Activated CD8-positive, alpha-beta T cell treated with anti-CD3 and anti-CD28 coated beads, Interleukin-2, amount 10 ng/mL, durations not matched to agents 7 days and 5 days (primary cell): ENCODE measurements around the gene ELP6. TPM values are rescaled to one million over a fixed set of nuclear protein-coding genes. Genes with fewer than 3 reads are reported as not detected.

Experiments used
- ATAC-seq: fragments of 150-1000 bp; cut with Tn5 transposase; one replicate; pipeline ENCODE4 v1.10.0; 2021; ENCODE audit warnings: moderate library complexity
- CTCF ChIA-PET: fragments of 350-600 bp; sonication (Branson Sonifier 250); formaldehyde crosslinking; loops from one replicate; lab custom pipeline; 2021; ENCODE audit warnings: antibody characterized with exemption; lab: Charles Lee
- POLR2A ChIA-PET: fragments of 350-600 bp; sonication (Branson Sonifier 250); formaldehyde crosslinking; loops from one replicate; lab custom pipeline; 2021; ENCODE audit warnings: antibody characterized with exemption; lab: Charles Lee
- DNase-seq: peaks from one replicate; pipeline ENCODE4 v3.0.0-alpha.2; 2020
- H3K27ac Mint-ChIP-seq: one replicate; pipeline ENCODE4 v1.8.0; 2021; ENCODE audit warnings: mild to moderate bottlenecking, mixed read lengths
- H3K27me3 Mint-ChIP-seq: one replicate; pipeline ENCODE4 v1.8.0; 2021; ENCODE audit warnings: low read depth, mixed read lengths
- H3K36me3 Mint-ChIP-seq: one replicate; pipeline ENCODE4 v1.8.0; 2021; ENCODE audit warnings: low read depth, mixed read lengths
- H3K4me1 Mint-ChIP-seq: one replicate; pipeline ENCODE4 v1.8.0; 2021; ENCODE audit warnings: low read depth, mixed read lengths
- H3K4me3 Mint-ChIP-seq: one replicate; pipeline ENCODE4 v1.8.0; 2021; ENCODE audit warnings: mild to moderate bottlenecking, mixed read lengths
- H3K9me3 Mint-ChIP-seq: one replicate; pipeline ENCODE4 v1.8.0; 2022; ENCODE audit warnings: mixed read lengths; ENCODE audit not compliant: insufficient read depth
- total RNA-seq, 2 experiments: library from RNA; stranded (reverse); gene quantifications; one replicate each; pipeline ENCODE4 v1.2.3, GENCODE V29; 2021

Gene ELP6
- total RNA-seq, 2 experiments from 2014 or later: 52.1 to 53.0 TPM

GRCh38 chr3:47456984-47457383 is 56.5 kb downstream of the ELP6 start:
- ChIA-PET CTCF (interaction anchor here (0.8 to 2.8 kb wide), 3 partner anchors 14 to 36 kb away, joined by 3 to 10 read pairs (median 3); no protein-coding TSS in a partner anchor), POLR2A (no interaction called here)
- no peak for ATAC-seq
- H3K27ac Mint-ChIP-seq: no peak overlapping the region
- no peak overlapping the region for H3K4me3 Mint-ChIP-seq
- peaks cover 10% of the 10 kb centered on the region for H3K36me3 Mint-ChIP-seq
- DNase-seq: no peak
- no peaks in the 10 kb centered on the region for H3K27me3 Mint-ChIP-seq
- peaks cover 11% of the 10 kb centered on the region for H3K9me3 Mint-ChIP-seq
- no peaks in the 10 kb centered on the region for H3K4me1 Mint-ChIP-seq

GRCh38 chr3:47455806-47456452 is 57.6 kb downstream of the ELP6 start:
- DNase-seq (no peak), ATAC-seq (no peak)
- ChIA-PET POLR2A (no interaction called here), CTCF (no interaction called here)
- Mint-ChIP-seq H3K9me3 (peaks cover 11% of the 10 kb centered on the region), H3K4me3 (no peak overlapping the region), H3K36me3 (peaks cover 7% of the 10 kb centered on the region), H3K27ac (no peak overlapping the region), H3K4me1 (no peaks in the 10 kb centered on the region), H3K27me3 (no peaks in the 10 kb centered on the region)

GRCh38 chr3:47452453-47453215 is 60.9 kb downstream of the ELP6 start:
- Mint-ChIP-seq H3K27me3 (no peaks in the 10 kb centered on the region), H3K9me3 (peaks cover 10% of the 10 kb centered on the region), H3K36me3 (peaks cover 15% of the 10 kb centered on the region), H3K4me1 (no peaks in the 10 kb centered on the region), H3K27ac (no peak overlapping the region), H3K4me3 (no peak overlapping the region)
- DNase-seq (no peak), ATAC-seq (no peak)
- POLR2A ChIA-PET: interaction anchor here (0.6 kb wide), 1 partner anchor 552 kb away, joined by 3 read pairs; no protein-coding TSS in a partner anchor
- CTCF ChIA-PET: no interaction called here

Other genes with a start within 250 kb of the ELP6 start
- gene KIF9, start 230.9 kb downstream of the ELP6 start, total RNA-seq: 1 to 10 TPM; 8.2 to 8.3 TPM
- gene KLHL18, start 230.8 kb downstream of the ELP6 start, total RNA-seq: 10 to 100 TPM; 29.8 to 32.5 TPM
- 10 to 100 TPM; 31.0 to 33.2 TPM for gene PTPN23, start 132.7 kb downstream of the ELP6 start, total RNA-seq
- gene SCAP, start 37.8 kb downstream of the ELP6 start, total RNA-seq: 10 to 100 TPM; 57.5 to 60.7 TPM
- gene CSPG5, start 65.2 kb upstream of the ELP6 start, total RNA-seq: under 1 TPM; 0.37 to 0.42 TPM